Liver (tissue), 9 donors: ENCODE results near the gene ANKZF1. TPM values are rescaled to one million over a fixed set of nuclear protein-coding genes. Genes with fewer than 3 reads are reported as not detected.
A peak's percentile ranks its signal among the peaks of the same experiment; 100 is the strongest.

Source experiments
- DNase-seq: peaks from one replicate; pipeline ENCODE4 v3.0.0-alpha.2; 2017; ENCODE audit warnings: low spot score
- H3K27ac ChIP-seq, 2 donors: one replicate each; pipeline ENCODE4 v1.7.0; 2013; ENCODE audit warnings: inconsistent platforms in 2 of 2, low read length in 2 of 2, control low read depth in 1 of 2, low read depth in 1 of 2, mild to moderate bottlenecking in 1 of 2
- H3K27me3 ChIP-seq, 4 donors: one replicate each; pipeline versions ENCODE4 v1.6.1 to v1.7.0; 2013; ENCODE audit warnings: low read length in 3 of 4, inconsistent platforms in 1 of 4, mild to moderate bottlenecking in 1 of 4, moderate library complexity in 1 of 4; ENCODE audit not compliant: control insufficient read depth in 4 of 4, insufficient read depth in 4 of 4
- H3K36me3 ChIP-seq, 4 donors: one replicate each; pipeline versions ENCODE4 v1.6.1 to v1.7.0; 2013; ENCODE audit warnings: low read length in 3 of 4, mild to moderate bottlenecking in 3 of 4, low read depth in 1 of 4, moderate library complexity in 1 of 4; ENCODE audit not compliant: control insufficient read depth in 4 of 4, insufficient read depth in 3 of 4
- H3K4me1 ChIP-seq, 4 donors: one replicate each; pipeline versions ENCODE4 v1.6.1 to v1.7.0; 2013; ENCODE audit warnings: low read length in 3 of 4, mild to moderate bottlenecking in 3 of 4, moderate library complexity in 1 of 4; ENCODE audit not compliant: control insufficient read depth in 4 of 4, insufficient read depth in 4 of 4
- H3K4me3 ChIP-seq, 3 donors: one replicate each; pipeline versions ENCODE4 v1.6.1 to v1.7.0; 2013; ENCODE audit warnings: low read length in 3 of 3, control low read depth in 1 of 3, low read depth in 1 of 3, mild to moderate bottlenecking in 1 of 3
- H3K9ac ChIP-seq, 2 donors: one replicate each; pipeline ENCODE4 v1.7.0; 2013; ENCODE audit warnings: low read length in 2 of 2, mild to moderate bottlenecking in 2 of 2, moderate library complexity in 2 of 2, control low read depth in 1 of 2, low read depth in 1 of 2
- H3K9me3 ChIP-seq, 4 donors: one replicate each; pipeline versions ENCODE4 v1.6.1 to v1.7.0; 2013; ENCODE audit warnings: low read length in 3 of 4; ENCODE audit not compliant: control insufficient read depth in 4 of 4
- ATF3 ChIP-seq: IDR thresholded peaks from 2 replicates; pipeline ENCODE4 v1.6.1; 2016; ENCODE audit warnings: antibody characterized with exemption
- CTCF ChIP-seq: fragments of 150-350 bp; IDR thresholded peaks from 2 replicates; pipeline ENCODE4 v1.5.1; 2017; ENCODE audit warnings: improper control_type of control experiment, low read depth, low read length; ENCODE audit not compliant: missing input control
- EGR1 ChIP-seq, 2 donors: IDR thresholded peaks; 2 replicates each; pipeline ENCODE4 v1.6.1; 2016 to 2018; ENCODE audit warnings: antibody characterized with exemption in 2 of 2, low read depth in 2 of 2
- FOXA1 ChIP-seq: IDR thresholded peaks from 2 replicates; pipeline ENCODE4 v1.6.1; 2016; ENCODE audit warnings: antibody characterized with exemption
- FOXA2 ChIP-seq: IDR thresholded peaks from 2 replicates; pipeline ENCODE4 v1.6.1; 2016; ENCODE audit warnings: antibody characterized with exemption
- GABPA ChIP-seq, 2 donors: IDR thresholded peaks in 1 of 2; conservative IDR thresholded peaks in 1 of 2; 2 replicates each; pipeline ENCODE4 v1.6.1; 2016; ENCODE audit warnings: antibody characterized with exemption in 2 of 2, mild to moderate bottlenecking in 1 of 2, moderate library complexity in 1 of 2
- HNF4A ChIP-seq, 2 donors: conservative IDR thresholded peaks; 2 replicates each; pipeline ENCODE4 v1.6.1; 2016; ENCODE audit warnings: antibody characterized with exemption in 2 of 2, mild to moderate bottlenecking in 2 of 2
- HNF4G ChIP-seq: IDR thresholded peaks from 2 replicates; pipeline ENCODE4 v1.6.1; 2016; ENCODE audit warnings: antibody characterized with exemption
- JUND ChIP-seq, 2 donors: IDR thresholded peaks; 2 replicates each; pipeline ENCODE4 v1.6.1; 2016; ENCODE audit warnings: antibody characterized with exemption in 2 of 2
- MAX ChIP-seq: IDR thresholded peaks from 2 replicates; pipeline ENCODE4 v1.6.1; 2016; ENCODE audit warnings: antibody characterized with exemption
- NR2F2 ChIP-seq: IDR thresholded peaks from 2 replicates; pipeline ENCODE4 v1.6.1; 2016; ENCODE audit warnings: antibody characterized with exemption
- RAD21 ChIP-seq, 2 donors: IDR thresholded peaks; 2 replicates each; pipeline ENCODE4 v1.6.1; 2016; ENCODE audit warnings: antibody characterized with exemption in 2 of 2, mild to moderate bottlenecking in 2 of 2
- REST ChIP-seq: IDR thresholded peaks from 2 replicates; pipeline ENCODE4 v1.6.1; 2016; ENCODE audit warnings: antibody characterized with exemption, mild to moderate bottlenecking
- RXRA ChIP-seq, 2 donors: IDR thresholded peaks; 2 replicates each; pipeline ENCODE4 v1.6.1; 2017 to 2018; ENCODE audit warnings: antibody characterized with exemption in 2 of 2, mild to moderate bottlenecking in 1 of 2
- SP1 ChIP-seq: IDR thresholded peaks from 2 replicates; pipeline ENCODE4 v1.6.1; 2018; ENCODE audit warnings: antibody characterized with exemption, mild to moderate bottlenecking
- TAF1 ChIP-seq: conservative IDR thresholded peaks from 2 replicates; pipeline ENCODE4 v1.6.1; 2016; ENCODE audit warnings: antibody characterized with exemption, mild to moderate bottlenecking
- YY1 ChIP-seq: IDR thresholded peaks from 2 replicates; pipeline ENCODE4 v1.6.1; 2016; ENCODE audit warnings: antibody characterized with exemption, mild to moderate bottlenecking
- ZBTB33 ChIP-seq: IDR thresholded peaks from 2 replicates; pipeline ENCODE4 v1.6.1; 2016; ENCODE audit warnings: antibody characterized with exemption
- WGBS: extraction: QIAGEN DNeasy Blood & Tissue Kit; methylation state at CpG from one replicate; pipeline ENCODE4 v1.1.7; 2013; 5-methylcytosine and 5-hydroxymethylcytosine counted together
- polyA plus RNA-seq, 2 donors: library from polyadenylated mRNA; stranded (reverse) in 1 of 2; unstranded in 1 of 2; fragments of 200-250 nt in 1 of 2; fragments of >200 nt in 1 of 2; fragmentation: Nextera tagmentation in 1 of 2; extraction: Ambion mirVana in 1 of 2; gene quantifications; one replicate each; pipeline versions ENCODE4 v1.2.1 to v1.2.3, GENCODE V29; 2013 to 2015
- total RNA-seq, 2 donors: library from RNA; depleted of rRNA; stranded (reverse); fragments of >200 nt; gene quantifications; one replicate each; pipeline ENCODE4 v1.2.3, GENCODE V29; 2014
- donor health status: healthy.
- donor health status: healthy.
- donor health status: healthy.
- donor health status: healthy.
- donor health status: healthy.

Gene ANKZF1
- total and polyA plus RNA-seq, 4 donors, result 9.0 to 30.6 (median 20.5) TPM

GRCh38 chr2:219274361-219274921, 44.8 kb downstream of the ANKZF1 start:
- WGBS, result 79% methylated on average over 6 of the region's 6 CpGs
- H3K36me3 ChIP-seq, result no peaks in the 10 kb centered on the region
- H3K27me3 ChIP-seq, result no peaks in the 10 kb centered on the region
- H3K9me3 ChIP-seq, result no peaks in the 10 kb centered on the region
- no peak for DNase-seq
- peaks cover 9 to 29% (median 18%) of the 10 kb centered on the region in 4 donors for H3K4me1 ChIP-seq
- TF ChIP-seq HNF4A (conservative IDR thresholded peaks at IDR 0.05) (no peak), CTCF (no peak), MAX (no peak), ATF3 (no peak), FOXA1 (no peak), FOXA2 (no peak), RXRA (IDR thresholded peaks at IDR 0.05) (no peak), SP1 (no peak), GABPA (IDR thresholded peaks at IDR 0.05 in 1 of 2, conservative IDR thresholded peaks at IDR 0.05 in 1 of 2) (no peak)
- H3K27ac ChIP-seq, result no peak overlapping the region
- H3K9ac ChIP-seq, result no peak overlapping the region
- H3K4me3 ChIP-seq, result no peak overlapping the region

- H3K9ac ChIP-seq, result peak overlapping the region; percentile 88 to 89
- H3K4me1 ChIP-seq, result peaks cover 7 to 24% (median 14%) of the 10 kb centered on the region in 4 donors
- H3K27me3 ChIP-seq, result no peaks in the 10 kb centered on the region
- H3K36me3 ChIP-seq, result peaks cover 2 to 23% (median 15%) of the 10 kb centered on the region in 4 donors
- H3K4me3 ChIP-seq, result no peak overlapping the region
- 33% methylated on average over 25 of the region's 25 CpGs for WGBS
- H3K27ac ChIP-seq, result peak overlapping the region; percentile 96 to 98
- TF ChIP-seq SP1 (peak; percentile 42), ZBTB33 (no peak), CTCF (peak; percentile 99), GABPA (IDR thresholded peaks at IDR 0.05 in 1 of 2, conservative IDR thresholded peaks at IDR 0.05 in 1 of 2) (no peak), HNF4A (conservative IDR thresholded peaks at IDR 0.05) (peak; percentile 18 to 39), TAF1 (no peak), YY1 (peak; percentile 63), RAD21 (IDR thresholded peaks at IDR 0.05) (peak; percentile 81 to 92), FOXA1 (no peak), REST (peak; percentile 17), EGR1 (IDR thresholded peaks at IDR 0.05; ENCODE audit: low read depth in 2 of 2) (no peak), HNF4G (no peak), MAX (no peak), FOXA2 (no peak), NR2F2 (no peak), ATF3 (no peak), JUND (IDR thresholded peaks at IDR 0.05) (no peak)
- H3K9me3 ChIP-seq, result no peaks in the 10 kb centered on the region
- peak; percentile 92 for DNase-seq
Observed at GRCh38 chr2:219277703-219278654, 48.4 kb downstream of the ANKZF1 start.
